ENCODE data around the gene PCDHGC5. TPM values are rescaled to one million over a fixed set of nuclear protein-coding genes. Genes with fewer than 3 reads are reported as not detected.

Gene PCDHGC5
- total RNA-seq (2012; rRNA removed): 2.0 and 3.3 TPM in 2 replicates

GRCh38 chr5:141488591-141489561 lies at the start of gene PCDHGC5:
Gene PCDHGC5, plus strand, starts transcription at chr5:141489081. Its CDS starts 160 bp downstream, at chr5:141489241.
- H3K27me3 ChIP-seq (ENCODE audit: control insufficient read depth, insufficient read depth, low read length): no peaks in the 10 kb centered on the region
- H3K4me3 ChIP-seq (ENCODE audit: low read length): peak within 1 kb of the TSS; percentile 60
- H3K4me2 ChIP-seq (ENCODE audit: low read length): peak within 1 kb of the TSS; percentile 83
- peak within 1 kb of the TSS; percentile 38 for H3K9ac ChIP-seq (ENCODE audit: low read depth, low read length)
- no peaks in the 10 kb centered on the region for H3K9me3 ChIP-seq (replicated peaks; ENCODE audit: low read length)
- peaks cover 46% of the 10 kb centered on the region for H3K4me1 ChIP-seq (ENCODE audit: control insufficient read depth, insufficient read depth, low read length)
- H3K36me3 ChIP-seq (ENCODE audit: insufficient read depth, low read length): peaks cover 40% of the 10 kb centered on the region

GRCh38 chr5:141439411-141440141 lies 49.3 kb upstream of the PCDHGC5 start:
- Histone ChIP-seq H3K36me3 (ENCODE audit: insufficient read depth, low read length) (no peaks in the 10 kb centered on the region), H3K4me1 (ENCODE audit: control insufficient read depth, insufficient read depth, low read length) (no peaks in the 10 kb centered on the region), H3K4me3 (ENCODE audit: low read length) (no peak overlapping the region), H3K9ac (ENCODE audit: low read depth, low read length) (no peak overlapping the region), H3K27me3 (ENCODE audit: control insufficient read depth, insufficient read depth, low read length) (no peaks in the 10 kb centered on the region), H3K9me3 (replicated peaks; ENCODE audit: low read length) (peaks cover 5% of the 10 kb centered on the region), H3K4me2 (ENCODE audit: low read length) (no peak overlapping the region)

GRCh38 chr5:141440341-141440740 lies 48.5 kb upstream of the PCDHGC5 start:
- H3K36me3 ChIP-seq (ENCODE audit: insufficient read depth, low read length): no peaks in the 10 kb centered on the region
- H3K4me1 ChIP-seq (ENCODE audit: control insufficient read depth, insufficient read depth, low read length): no peaks in the 10 kb centered on the region
- no peak overlapping the region for H3K4me3 ChIP-seq (ENCODE audit: low read length)
- no peak overlapping the region for H3K4me2 ChIP-seq (ENCODE audit: low read length)
- H3K9me3 ChIP-seq (replicated peaks; ENCODE audit: low read length): peaks cover 5% of the 10 kb centered on the region
- no peak overlapping the region for H3K9ac ChIP-seq (ENCODE audit: low read depth, low read length)
- no peaks in the 10 kb centered on the region for H3K27me3 ChIP-seq (ENCODE audit: control insufficient read depth, insufficient read depth, low read length)

- Histone ChIP-seq H3K9ac (ENCODE audit: low read depth, low read length) (no peak overlapping the region), H3K36me3 (ENCODE audit: insufficient read depth, low read length) (no peaks in the 10 kb centered on the region), H3K4me3 (ENCODE audit: low read length) (no peak overlapping the region), H3K27me3 (ENCODE audit: control insufficient read depth, insufficient read depth, low read length) (no peaks in the 10 kb centered on the region), H3K4me2 (ENCODE audit: low read length) (no peak overlapping the region), H3K9me3 (replicated peaks; ENCODE audit: low read length) (peaks cover 5% of the 10 kb centered on the region), H3K4me1 (ENCODE audit: control insufficient read depth, insufficient read depth, low read length) (no peaks in the 10 kb centered on the region)
Observed at GRCh38 chr5:141441571-141442170, 47.2 kb upstream of the PCDHGC5 start.

- H3K9ac ChIP-seq (ENCODE audit: low read depth, low read length): no peak overlapping the region
- H3K36me3 ChIP-seq (ENCODE audit: insufficient read depth, low read length): no peaks in the 10 kb centered on the region
- no peaks in the 10 kb centered on the region for H3K27me3 ChIP-seq (ENCODE audit: control insufficient read depth, insufficient read depth, low read length)
- H3K4me3 ChIP-seq (ENCODE audit: low read length): no peak overlapping the region
- H3K4me1 ChIP-seq (ENCODE audit: control insufficient read depth, insufficient read depth, low read length): no peaks in the 10 kb centered on the region
- no peak overlapping the region for H3K4me2 ChIP-seq (ENCODE audit: low read length)
- no peaks in the 10 kb centered on the region for H3K9me3 ChIP-seq (replicated peaks; ENCODE audit: low read length)
Observed at GRCh38 chr5:141465351-141465750, 23.5 kb upstream of the PCDHGC5 start.

GRCh38 chr5:141475625-141476131 lies 13.2 kb upstream of the PCDHGC5 start, which contains the start of gene PCDHGC3:
Gene PCDHGC3, plus strand, starts transcription at chr5:141475966. Its CDS starts 151 bp downstream, at chr5:141476117.
- Histone ChIP-seq H3K36me3 (ENCODE audit: insufficient read depth, low read length) (peaks cover 7% of the 10 kb centered on the region), H3K9ac (ENCODE audit: low read depth, low read length) (peak within 1 kb of the TSS; percentile 83), H3K4me3 (ENCODE audit: low read length) (peak within 1 kb of the TSS; percentile 79), H3K9me3 (replicated peaks; ENCODE audit: low read length) (no peaks in the 10 kb centered on the region), H3K4me1 (ENCODE audit: control insufficient read depth, insufficient read depth, low read length) (peaks cover 36% of the 10 kb centered on the region), H3K27me3 (ENCODE audit: control insufficient read depth, insufficient read depth, low read length) (no peaks in the 10 kb centered on the region), H3K4me2 (ENCODE audit: low read length) (peak within 1 kb of the TSS; percentile 93)

GRCh38 chr5:141476132-141476911 lies 12.6 kb upstream of the PCDHGC5 start:
- Histone ChIP-seq H3K4me2 (ENCODE audit: low read length) (peak overlapping the region; percentile 93), H3K27me3 (ENCODE audit: control insufficient read depth, insufficient read depth, low read length) (no peaks in the 10 kb centered on the region), H3K36me3 (ENCODE audit: insufficient read depth, low read length) (peaks cover 7% of the 10 kb centered on the region), H3K4me1 (ENCODE audit: control insufficient read depth, insufficient read depth, low read length) (peaks cover 36% of the 10 kb centered on the region), H3K9ac (ENCODE audit: low read depth, low read length) (peak overlapping the region; percentile 83), H3K9me3 (replicated peaks; ENCODE audit: low read length) (no peaks in the 10 kb centered on the region), H3K4me3 (ENCODE audit: low read length) (peak overlapping the region; percentile 79)

GRCh38 chr5:141477044-141477575 lies 11.8 kb upstream of the PCDHGC5 start:
- H3K9me3 ChIP-seq (replicated peaks; ENCODE audit: low read length): no peaks in the 10 kb centered on the region
- peak overlapping the region; percentile 79 for H3K4me3 ChIP-seq (ENCODE audit: low read length)
- H3K9ac ChIP-seq (ENCODE audit: low read depth, low read length): peak overlapping the region; percentile 83
- H3K27me3 ChIP-seq (ENCODE audit: control insufficient read depth, insufficient read depth, low read length): no peaks in the 10 kb centered on the region
- H3K4me2 ChIP-seq (ENCODE audit: low read length): peak overlapping the region; percentile 93
- H3K4me1 ChIP-seq (ENCODE audit: control insufficient read depth, insufficient read depth, low read length): peaks cover 36% of the 10 kb centered on the region
- peaks cover 7% of the 10 kb centered on the region for H3K36me3 ChIP-seq (ENCODE audit: insufficient read depth, low read length)

- no peaks in the 10 kb centered on the region for H3K27me3 ChIP-seq (ENCODE audit: control insufficient read depth, insufficient read depth, low read length)
- peak overlapping the region; percentile 79 for H3K4me3 ChIP-seq (ENCODE audit: low read length)
- H3K4me2 ChIP-seq (ENCODE audit: low read length): peak overlapping the region; percentile 93
- H3K9ac ChIP-seq (ENCODE audit: low read depth, low read length): peak overlapping the region; percentile 83
- H3K9me3 ChIP-seq (replicated peaks; ENCODE audit: low read length): no peaks in the 10 kb centered on the region
- H3K36me3 ChIP-seq (ENCODE audit: insufficient read depth, low read length): peaks cover 7% of the 10 kb centered on the region
- peaks cover 36% of the 10 kb centered on the region for H3K4me1 ChIP-seq (ENCODE audit: control insufficient read depth, insufficient read depth, low read length)
Observed at GRCh38 chr5:141477815-141478214, 11.1 kb upstream of the PCDHGC5 start.

- Histone ChIP-seq H3K36me3 (ENCODE audit: insufficient read depth, low read length) (peaks cover 7% of the 10 kb centered on the region), H3K27me3 (ENCODE audit: control insufficient read depth, insufficient read depth, low read length) (no peaks in the 10 kb centered on the region), H3K4me3 (ENCODE audit: low read length) (peak overlapping the region; percentile 79), H3K4me1 (ENCODE audit: control insufficient read depth, insufficient read depth, low read length) (peaks cover 36% of the 10 kb centered on the region), H3K9ac (ENCODE audit: low read depth, low read length) (peak overlapping the region; percentile 83), H3K4me2 (ENCODE audit: low read length) (peak overlapping the region; percentile 93), H3K9me3 (replicated peaks; ENCODE audit: low read length) (no peaks in the 10 kb centered on the region)
Observed at GRCh38 chr5:141478321-141478945, 10.4 kb upstream of the PCDHGC5 start.
